ENCODE data around the gene ATG2A.

GRCh38 chr11:64911689-64912088 is 5.3 kb downstream of the ATG2A start:
- TF ChIP-seq CTCF (IDR thresholded peaks at IDR 0.05), result no peak
- TF ChIP-seq POLR2A (IDR thresholded peaks at IDR 0.05), result no peak

Data from adrenal gland (tissue), 5 donors.